ENCODE results near the gene PLA2G2E. TPM values are rescaled to one million over a fixed set of nuclear protein-coding genes. Genes with fewer than 3 reads are reported as not detected.
"Not testable (repeated sequence)": the region's sequence is repeated elsewhere in the genome, so short reads cannot be mapped to it uniquely, and the experiment has no call there.

The PLA2G2E gene
- total RNA-seq, 1 donor from 2014 or later, result not detected

- not testable (repeated sequence) for DNase-seq
Observed at GRCh38 chr1:19927130-19927421, 3.7 kb upstream of the PLA2G2E start.

GRCh38 chr1:19926296-19927129 lies 3.1 kb upstream of the PLA2G2E start:
- DNase-seq, result peak; percentile 86

GRCh38 chr1:19925342-19926070 lies 2.1 kb upstream of the PLA2G2E start:
- DNase-seq, result peak; percentile 47

- no peak for DNase-seq
Observed at GRCh38 chr1:19923953-19924346, 533 bp upstream of the PLA2G2E start.

GRCh38 chr1:19922015-19922688 lies 1.3 kb downstream of the PLA2G2E start:
- DNase-seq, result no peak

GRCh38 chr1:19921310-19921709 lies 2.1 kb downstream of the PLA2G2E start:
- no peak for DNase-seq

- DNase-seq, result no peak
Observed at GRCh38 chr1:19920132-19920710, 3.2 kb downstream of the PLA2G2E start.

GRCh38 chr1:19918057-19918456 lies 5.4 kb downstream of the PLA2G2E start:
- DNase-seq, result peak; percentile 91

GRCh38 chr1:19910650-19911049 lies 12.8 kb downstream of the PLA2G2E start:
- DNase-seq, result no peak

GRCh38 chr1:19909971-19910370 lies 13.4 kb downstream of the PLA2G2E start:
- DNase-seq, result no peak

- DNase-seq, result no peak
Observed at GRCh38 chr1:19909392-19909791, 14.0 kb downstream of the PLA2G2E start.

GRCh38 chr1:19907456-19907855 lies 16.0 kb downstream of the PLA2G2E start:
- no peak for DNase-seq

- DNase-seq, result no peak
Observed at GRCh38 chr1:19903621-19904020, 19.8 kb downstream of the PLA2G2E start.

- DNase-seq, result no peak
Observed at GRCh38 chr1:19901653-19902052, 21.8 kb downstream of the PLA2G2E start.

GRCh38 chr1:19894218-19894617 lies 29.2 kb downstream of the PLA2G2E start:
- DNase-seq, result no peak

GRCh38 chr1:19893687-19894086 lies 29.7 kb downstream of the PLA2G2E start:
- no peak for DNase-seq

- DNase-seq, result peak; percentile 64
Observed at GRCh38 chr1:19892628-19893168, 30.7 kb downstream of the PLA2G2E start.

- no peak for DNase-seq
Observed at GRCh38 chr1:19892129-19892528, 31.3 kb downstream of the PLA2G2E start.

- peak; percentile 68 for DNase-seq
Observed at GRCh38 chr1:19889656-19890055, 33.8 kb downstream of the PLA2G2E start.

GRCh38 chr1:19888112-19888511 lies 35.3 kb downstream of the PLA2G2E start:
- peak; percentile 29 for DNase-seq

GRCh38 chr1:19885821-19886220 lies 37.6 kb downstream of the PLA2G2E start:
- no peak for DNase-seq

- DNase-seq, result no peak
Observed at GRCh38 chr1:19884312-19884711, 39.1 kb downstream of the PLA2G2E start.
